Measurements from ENCODE around the gene VRK1. TPM values are rescaled to one million over a fixed set of nuclear protein-coding genes. Genes with fewer than 3 reads are reported as not detected.

The VRK1 gene
- total and polyA plus RNA-seq, 4 donors: 1.8 to 50.4 (median 3.3) TPM

- TF ChIP-seq YY1 (IDR thresholded peaks at IDR 0.05) (no peak), RXRA (IDR thresholded peaks at IDR 0.05) (no peak), SP1 (IDR thresholded peaks at IDR 0.05) (no peak), MAX (IDR thresholded peaks at IDR 0.05) (no peak), HNF4A (conservative IDR thresholded peaks at IDR 0.05) (no peak), GABPA (IDR thresholded peaks at IDR 0.05 in 1 of 2, conservative IDR thresholded peaks at IDR 0.05 in 1 of 2) (no peak), CTCF (IDR thresholded peaks at IDR 0.05; ENCODE audit: low read depth, low read length, missing input control) (no peak)
- H3K4me1 ChIP-seq (ENCODE audit: control insufficient read depth in 4 of 4, insufficient read depth in 4 of 4, low read length in 3 of 4): no peaks in the 10 kb centered on the region
- no peak overlapping the region for H3K4me3 ChIP-seq (ENCODE audit: low read depth in 1 of 3, low read length in 3 of 3)
- H3K36me3 ChIP-seq (ENCODE audit: control insufficient read depth in 4 of 4, insufficient read depth in 3 of 4, low read depth in 1 of 4, low read length in 3 of 4): no peaks in the 10 kb centered on the region
- no peak overlapping the region for H3K9ac ChIP-seq (ENCODE audit: low read depth in 1 of 2, low read length in 2 of 2)
- H3K27ac ChIP-seq (ENCODE audit: low read depth in 1 of 2, low read length in 2 of 2): no peak overlapping the region
- H3K27me3 ChIP-seq (ENCODE audit: control insufficient read depth in 4 of 4, insufficient read depth in 4 of 4, low read length in 3 of 4): peaks cover 0 to 4% (median 2%) of the 10 kb centered on the region in 4 donors
- DNase-seq (ENCODE audit: low spot score): no peak
- WGBS: 63% methylated on average over 3 of the region's 3 CpGs
- H3K9me3 ChIP-seq (ENCODE audit: control insufficient read depth in 4 of 4, low read length in 3 of 4): no peaks in the 10 kb centered on the region
These were observed 45.7 kb upstream of the VRK1 start for GRCh38 chr14:96751505-96751904.

GRCh38 chr14:96752125-96752524, 45.1 kb upstream of the VRK1 start:
- no peaks in the 10 kb centered on the region for H3K9me3 ChIP-seq (ENCODE audit: control insufficient read depth in 4 of 4, low read length in 3 of 4)
- DNase-seq (ENCODE audit: low spot score): no peak
- no peaks in the 10 kb centered on the region for H3K36me3 ChIP-seq (ENCODE audit: control insufficient read depth in 4 of 4, insufficient read depth in 3 of 4, low read depth in 1 of 4, low read length in 3 of 4)
- no peaks in the 10 kb centered on the region for H3K4me1 ChIP-seq (ENCODE audit: control insufficient read depth in 4 of 4, insufficient read depth in 4 of 4, low read length in 3 of 4)
- no peak for TF ChIP-seq SP1 (IDR thresholded peaks at IDR 0.05)
- TF ChIP-seq YY1 (IDR thresholded peaks at IDR 0.05): no peak
- no peak for TF ChIP-seq TAF1 (conservative IDR thresholded peaks at IDR 0.05)
- no peak for TF ChIP-seq RAD21 (IDR thresholded peaks at IDR 0.05)
- TF ChIP-seq JUND (IDR thresholded peaks at IDR 0.05): no peak
- no peak overlapping the region for H3K9ac ChIP-seq (ENCODE audit: low read depth in 1 of 2, low read length in 2 of 2)
- H3K27ac ChIP-seq (ENCODE audit: low read depth in 1 of 2, low read length in 2 of 2): no peak overlapping the region
- no peak overlapping the region for H3K4me3 ChIP-seq (ENCODE audit: low read depth in 1 of 3, low read length in 3 of 3)
- peaks cover 0 to 6% (median 1%) of the 10 kb centered on the region in 4 donors for H3K27me3 ChIP-seq (ENCODE audit: control insufficient read depth in 4 of 4, insufficient read depth in 4 of 4, low read length in 3 of 4)
- 77% methylated on average over 5 of the region's 5 CpGs for WGBS

GRCh38 chr14:96752594-96752993, 44.6 kb upstream of the VRK1 start:
- Histone ChIP-seq H3K4me3 (ENCODE audit: low read depth in 1 of 3, low read length in 3 of 3) (no peak overlapping the region), H3K27ac (ENCODE audit: low read depth in 1 of 2, low read length in 2 of 2) (no peak overlapping the region), H3K36me3 (ENCODE audit: control insufficient read depth in 4 of 4, insufficient read depth in 3 of 4, low read depth in 1 of 4, low read length in 3 of 4) (no peaks in the 10 kb centered on the region), H3K27me3 (ENCODE audit: control insufficient read depth in 4 of 4, insufficient read depth in 4 of 4, low read length in 3 of 4) (peaks cover 0 to 6% (median under 1%) of the 10 kb centered on the region in 4 donors), H3K9me3 (ENCODE audit: control insufficient read depth in 4 of 4, low read length in 3 of 4) (no peaks in the 10 kb centered on the region), H3K9ac (ENCODE audit: low read depth in 1 of 2, low read length in 2 of 2) (no peak overlapping the region), H3K4me1 (ENCODE audit: control insufficient read depth in 4 of 4, insufficient read depth in 4 of 4, low read length in 3 of 4) (no peaks in the 10 kb centered on the region)
- 80% methylated on average over 3 of the region's 3 CpGs for WGBS
- DNase-seq (ENCODE audit: low spot score): no peak
- no peak for TF ChIP-seq GABPA (IDR thresholded peaks at IDR 0.05 in 1 of 2, conservative IDR thresholded peaks at IDR 0.05 in 1 of 2)
- no peak for TF ChIP-seq YY1 (IDR thresholded peaks at IDR 0.05)
- TF ChIP-seq RXRA (IDR thresholded peaks at IDR 0.05): no peak
- TF ChIP-seq ATF3 (IDR thresholded peaks at IDR 0.05): no peak
- TF ChIP-seq JUND (IDR thresholded peaks at IDR 0.05): no peak
- no peak for TF ChIP-seq NR2F2 (IDR thresholded peaks at IDR 0.05)
- TF ChIP-seq HNF4G (IDR thresholded peaks at IDR 0.05): no peak
- no peak for TF ChIP-seq SP1 (IDR thresholded peaks at IDR 0.05)
- no peak for TF ChIP-seq TAF1 (conservative IDR thresholded peaks at IDR 0.05)
- TF ChIP-seq HNF4A (conservative IDR thresholded peaks at IDR 0.05): no peak
- TF ChIP-seq RAD21 (IDR thresholded peaks at IDR 0.05): no peak
- TF ChIP-seq FOXA2 (IDR thresholded peaks at IDR 0.05): no peak
- TF ChIP-seq MAX (IDR thresholded peaks at IDR 0.05): no peak
- no peak for TF ChIP-seq ZBTB33 (IDR thresholded peaks at IDR 0.05)
- no peak for TF ChIP-seq REST (IDR thresholded peaks at IDR 0.05)
- no peak for TF ChIP-seq EGR1 (IDR thresholded peaks at IDR 0.05; ENCODE audit: low read depth in 2 of 2)
- no peak for TF ChIP-seq FOXA1 (IDR thresholded peaks at IDR 0.05)

Measured in liver (tissue), 9 donors.